A549 (cell line): ENCODE measurements around the gene ASNS. TPM values are rescaled to one million over a fixed set of nuclear protein-coding genes. Genes with fewer than 3 reads are reported as not detected.

Source experiments
- polyA plus RNA-seq, 4 experiments: library from polyadenylated mRNA; depleted of rRNA in 3 of 4; stranded (reverse); fragments of >200 nt; fragmentation: RNase III in 1 of 4; extraction: RNeasy Plus Mini Kit Qiagen cat#74134 plus additional on column Dnase treatment in 1 of 4; gene quantifications; 2 replicates in 3 of 4; 3 replicates in 1 of 4; pipeline ENCODE4 v1.2.3, GENCODE V29; 2011 to 2017
- small RNA-seq, 6 experiments: library from RNA; depleted of rRNA; stranded (forward); fragments of <200 nt; gene quantifications; one replicate each; pipeline ENCODE3, GENCODE V24; 2012

ASNS gene
- polyA plus RNA-seq, 2 of the 4 experiments (the other 2 are of a cell fraction) = 55.9 to 98.7 TPM

Small RNAs within 50 kb of the gene (small RNA-seq; reads per million reads assigned to genes)
- gene AC005326.1 (0 reads per million in 6 experiments), gene AC079781.2 (0 reads per million in 6 experiments), gene SNRPCP9 (0 reads per million in 6 experiments)

Other genes starting within 250 kb of the ASNS start
- gene TAC1, start 140.3 kb downstream of the ASNS start, polyA plus RNA-seq (2011; rRNA removed) = not detected in 2 replicates
- gene TAC1, start 140.3 kb downstream of the ASNS start, polyA plus RNA-seq (2017; fragmentation: RNase III; extraction: RNeasy Plus Mini Kit Qiagen cat#74134 plus additional on column Dnase treatment) = not detected in 3 replicates
- gene OCM2, start 117.8 kb upstream of the ASNS start, polyA plus RNA-seq (2011; rRNA removed) = not detected in 2 replicates
- not detected in 3 replicates for gene OCM2, start 117.8 kb upstream of the ASNS start, polyA plus RNA-seq (2017; fragmentation: RNase III; extraction: RNeasy Plus Mini Kit Qiagen cat#74134 plus additional on column Dnase treatment)
- gene LMTK2, start 234.5 kb upstream of the ASNS start, polyA plus RNA-seq (2011; rRNA removed) = 13.0 and 14.9 TPM in 2 replicates
- 6.9 to 7.9 TPM (median 7.7 TPM) in 3 replicates for gene LMTK2, start 234.5 kb upstream of the ASNS start, polyA plus RNA-seq (2017; fragmentation: RNase III; extraction: RNeasy Plus Mini Kit Qiagen cat#74134 plus additional on column Dnase treatment)